NCI-H1694 (cell line): ENCODE results near the gene SH2D7.

ENCODE experiments used
- DNase-seq: peaks from one replicate; lab custom pipeline; 2025; lab: John Stamatoyannopoulos, UW

Gene SH2D7

DNA sequence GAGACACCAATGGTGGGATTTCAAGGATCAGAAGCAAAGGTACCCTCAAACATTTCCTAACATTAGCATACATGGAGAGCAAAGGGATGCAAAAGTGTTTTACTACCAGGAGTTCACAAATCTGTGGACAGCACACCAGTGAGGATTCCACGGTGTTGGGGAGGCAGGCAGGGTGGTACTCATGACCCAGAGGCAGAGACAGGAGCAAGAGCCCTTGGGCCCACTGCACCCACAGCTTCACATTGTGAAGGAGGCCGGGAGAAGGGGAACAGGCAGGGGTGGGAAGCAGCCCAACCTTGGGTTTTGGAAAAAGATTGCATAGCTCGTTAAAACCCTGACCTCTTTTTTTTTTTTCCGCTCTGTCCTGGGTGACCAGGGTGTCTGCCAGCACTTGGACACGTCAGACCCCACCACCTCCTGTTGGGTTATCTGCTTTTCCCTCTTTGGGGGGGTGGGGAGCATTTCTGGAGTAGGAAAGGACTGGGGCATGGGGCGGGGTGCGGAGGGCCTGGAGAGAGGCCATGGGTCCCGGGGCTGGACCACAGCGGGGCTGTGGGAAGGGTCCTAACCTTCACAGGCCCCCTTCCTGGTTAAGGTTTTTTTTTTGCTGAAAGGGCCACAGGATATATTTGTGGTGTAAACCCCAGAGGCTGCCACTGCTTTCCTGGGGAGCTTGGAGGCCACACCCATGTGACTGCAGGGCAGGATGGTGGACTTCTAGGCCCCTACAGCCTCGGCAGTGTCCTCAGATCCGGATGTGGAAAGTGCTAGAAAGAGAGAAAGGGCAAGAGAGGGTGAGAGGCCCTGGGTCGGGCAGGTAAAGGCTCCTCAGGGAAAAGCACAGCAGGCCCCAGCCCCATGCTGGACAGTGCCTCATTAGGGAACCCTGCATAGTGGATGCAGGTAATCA lies 12.5 kb downstream of the SH2D7 start:
- DNase-seq: no peak

DNA sequence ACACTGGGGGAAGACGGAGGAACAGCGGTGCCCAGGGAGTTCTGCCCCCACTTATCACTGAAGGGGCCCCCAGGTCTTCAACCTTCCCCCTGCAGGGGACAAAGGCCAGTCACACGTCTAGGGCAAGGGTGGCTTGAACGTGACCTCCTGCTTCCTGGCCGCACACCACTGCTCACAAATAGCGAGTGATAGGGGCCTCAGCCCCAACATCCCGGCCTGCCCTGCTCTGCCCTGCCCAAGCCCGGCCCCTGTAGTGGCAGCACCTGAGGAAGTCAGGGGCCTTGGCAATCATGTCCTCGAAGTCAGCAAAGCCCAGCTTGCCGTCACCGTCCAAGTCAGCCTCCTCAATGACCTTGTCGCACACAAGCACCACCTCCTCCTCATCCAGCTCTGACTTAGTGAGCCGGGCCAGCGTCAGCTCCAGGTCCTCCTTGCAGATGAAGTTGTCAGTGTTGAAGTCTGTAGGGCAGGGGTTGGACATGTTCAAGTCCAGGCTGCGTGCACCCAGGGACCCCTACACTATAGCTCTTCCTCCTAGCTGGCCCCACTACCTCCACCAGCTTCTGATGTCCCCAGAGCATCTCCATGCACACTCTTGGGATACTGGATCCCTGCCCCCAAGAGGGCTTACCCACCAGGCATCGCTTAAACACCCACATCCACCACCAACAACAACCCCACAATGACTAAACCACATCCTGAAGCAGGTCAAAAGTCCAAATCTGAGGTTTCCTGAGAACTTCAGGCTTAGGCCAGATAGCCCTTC lies 13.3 kb downstream of the SH2D7 start:
- DNase-seq: no peak

DNA sequence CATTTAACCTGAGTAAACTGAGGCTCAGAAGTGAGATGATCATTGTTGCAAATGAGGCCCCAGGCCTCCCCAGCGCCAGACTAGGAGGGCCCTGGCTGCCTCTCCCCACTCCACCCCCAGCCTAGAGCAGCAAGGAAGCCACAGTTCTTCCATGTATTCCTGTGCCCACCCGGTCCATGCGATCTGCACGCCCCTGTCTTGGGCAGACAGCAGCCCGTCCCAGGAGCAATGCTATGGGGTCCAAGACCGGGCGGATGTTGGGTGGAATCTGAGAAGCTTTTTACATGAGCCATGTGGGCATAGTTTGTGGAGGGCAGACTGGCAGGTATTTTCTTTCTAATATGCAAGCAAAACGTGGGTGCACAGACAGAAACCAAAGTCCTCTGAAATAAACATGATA lies 15.1 kb downstream of the SH2D7 start:
- DNase-seq: no peak

DNA sequence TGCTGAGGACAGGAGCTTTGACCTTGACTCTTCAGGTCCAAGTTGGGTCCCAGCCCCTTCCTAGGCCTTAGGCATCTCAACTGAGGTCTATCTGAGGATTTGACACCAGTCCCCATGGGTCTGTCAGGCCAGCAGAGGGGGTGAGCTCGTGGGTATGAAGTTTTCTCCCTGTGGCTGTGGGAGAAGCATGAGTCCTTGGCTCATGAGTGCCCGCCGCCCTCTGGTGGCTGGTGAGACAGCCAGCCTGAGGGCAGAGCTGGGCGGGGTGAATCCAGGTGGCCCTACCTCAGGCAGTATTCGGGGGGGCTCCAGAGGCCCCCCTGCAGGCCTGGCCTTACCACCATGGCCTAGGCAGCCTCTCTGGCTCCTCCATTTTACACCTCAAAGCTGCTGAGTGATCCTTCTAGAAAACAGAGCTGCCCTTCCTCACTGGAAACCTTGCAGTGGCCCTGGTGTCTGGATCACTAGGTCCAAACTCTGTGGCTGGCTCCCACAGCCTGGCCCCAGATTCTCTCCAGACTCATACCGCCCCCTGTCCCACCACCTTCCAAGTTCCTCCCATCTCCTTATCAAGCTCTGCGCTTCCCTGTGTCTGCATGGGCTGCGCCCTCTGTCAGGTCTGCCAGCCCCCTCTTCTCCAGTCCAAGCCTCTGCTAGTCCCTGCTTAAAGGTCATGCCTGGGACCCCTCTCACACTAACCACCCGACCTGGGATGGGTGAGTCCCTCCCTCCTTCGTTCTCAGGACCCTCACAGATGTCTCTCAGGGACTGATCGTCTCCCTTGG lies 16.1 kb downstream of the SH2D7 start:
- DNase-seq: peak; percentile 34

DNA sequence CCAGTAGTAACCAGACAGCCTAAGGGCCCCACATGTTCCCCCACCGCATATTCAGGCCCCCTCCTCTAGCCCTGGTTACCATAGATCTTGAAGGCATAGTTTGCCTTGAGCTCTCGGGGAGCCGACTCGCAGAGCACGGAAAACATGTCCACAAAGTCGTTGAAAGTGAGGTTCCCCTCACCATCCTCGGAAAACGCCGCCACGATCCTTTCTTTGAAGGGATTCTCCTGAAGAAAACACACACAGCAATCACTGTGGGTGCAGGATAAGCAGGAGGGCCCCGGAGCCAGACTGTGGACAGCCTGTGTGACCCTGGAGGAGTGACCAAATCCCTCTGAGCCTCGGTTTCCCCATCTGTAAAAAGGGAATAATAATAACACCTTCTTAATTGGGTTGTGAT lies 16.8 kb downstream of the SH2D7 start:
- DNase-seq: no peak

DNA sequence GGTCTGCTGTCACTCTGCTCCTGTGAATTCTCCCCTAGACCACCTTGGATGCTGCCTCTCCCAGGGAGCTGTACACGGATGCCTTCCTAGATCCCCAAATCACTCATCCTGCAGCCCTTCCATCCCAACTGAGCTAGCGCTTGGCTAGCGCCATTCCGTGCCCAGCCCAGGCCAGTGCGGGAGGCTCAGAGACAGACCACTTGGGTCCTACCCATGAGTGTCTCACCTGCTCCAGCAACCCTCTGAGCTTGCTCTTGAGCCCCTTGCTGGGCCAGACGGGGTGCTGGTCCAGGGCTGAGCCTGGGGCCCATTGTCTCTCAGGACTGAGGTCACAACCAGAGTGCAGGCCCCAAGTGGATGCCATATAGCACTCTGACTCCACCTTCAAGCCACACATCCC lies 17.7 kb downstream of the SH2D7 start:
- DNase-seq: no peak

DNA sequence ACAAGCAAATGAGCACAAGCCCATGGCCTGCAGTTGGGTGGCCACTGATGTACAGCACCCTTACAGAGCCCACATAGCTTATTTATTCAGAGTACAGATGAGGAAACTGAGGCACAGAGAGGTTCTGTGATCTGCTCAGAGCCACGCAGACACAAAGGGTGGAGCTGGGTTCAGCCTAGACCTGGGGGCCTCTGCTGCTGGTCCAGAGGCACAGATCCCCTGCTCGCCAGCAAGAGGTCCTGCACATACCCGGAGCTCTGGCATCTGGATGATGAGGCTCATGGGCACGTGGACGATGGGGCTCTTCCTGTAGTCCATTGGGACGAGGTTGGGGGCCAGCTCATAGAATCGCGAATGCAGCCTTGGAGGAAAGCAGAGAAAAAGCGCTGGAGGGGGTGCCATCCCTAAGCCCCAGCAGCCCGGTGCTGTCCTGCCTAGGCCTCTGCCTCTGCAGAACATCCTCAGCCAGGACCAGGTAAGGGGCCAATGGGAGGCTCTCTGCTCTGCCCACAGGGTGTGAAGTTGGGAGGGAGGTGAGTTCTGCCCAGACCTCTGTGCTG lies 18.6 kb downstream of the SH2D7 start:
- no peak for DNase-seq

DNA sequence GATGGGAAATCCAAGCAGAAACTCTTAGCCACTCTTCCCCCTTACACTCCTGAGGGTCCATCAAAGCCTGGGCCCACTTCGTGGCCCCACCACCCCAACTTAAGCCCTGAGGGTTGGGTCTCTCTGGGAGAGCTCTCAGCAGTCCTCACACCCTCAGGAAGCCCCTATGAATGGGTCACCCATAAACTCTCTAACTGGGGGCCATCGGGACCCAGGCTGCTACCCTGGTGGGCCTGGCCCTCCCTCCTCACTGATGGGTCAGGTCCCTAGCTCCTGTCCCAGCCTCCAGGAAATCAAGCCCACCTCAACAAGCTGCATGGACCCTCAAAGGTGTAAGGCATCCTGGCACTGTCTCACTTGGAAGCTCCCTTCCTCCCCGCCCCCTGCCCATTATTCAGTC lies 19.4 kb downstream of the SH2D7 start:
- DNase-seq: no peak

DNA sequence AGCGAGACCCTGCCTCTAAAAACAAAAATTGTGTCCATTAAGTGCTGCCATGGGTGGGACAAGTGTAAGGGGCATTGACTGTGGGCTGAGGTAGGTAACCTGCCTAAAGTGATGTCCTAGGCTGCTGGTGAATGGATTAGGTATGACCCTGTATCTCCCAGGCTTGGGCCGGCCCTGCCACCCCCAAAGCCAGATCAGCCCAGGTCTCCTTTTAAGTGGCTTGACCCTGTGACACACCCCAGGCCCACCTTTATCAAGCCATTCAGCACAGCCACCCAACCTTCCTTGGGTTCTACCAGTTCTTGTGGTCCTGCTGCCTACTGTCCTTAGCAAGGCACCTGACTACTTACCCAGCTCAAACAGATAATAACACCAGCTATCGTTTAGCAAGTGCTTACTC lies 20.2 kb downstream of the SH2D7 start:
- DNase-seq: no peak

DNA sequence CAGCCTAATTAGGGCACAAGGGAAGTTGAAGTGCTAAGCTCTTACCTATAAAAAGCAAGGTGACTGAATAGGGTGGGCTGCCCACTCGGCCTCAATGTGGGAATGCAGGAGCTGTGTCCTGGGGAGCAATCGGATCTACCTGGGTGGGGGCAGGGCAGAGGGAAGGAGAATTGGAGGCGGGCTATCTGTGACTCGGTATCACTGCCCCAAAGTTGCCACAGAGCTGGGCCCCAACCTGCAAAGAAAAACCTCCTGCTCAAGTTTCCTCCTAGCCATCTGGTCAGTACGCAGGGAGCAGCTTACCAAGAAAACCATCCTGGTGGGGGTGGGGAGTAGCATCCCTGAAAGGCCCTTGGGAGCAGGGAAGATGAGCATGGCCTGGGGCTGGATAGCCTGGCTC lies 28.2 kb downstream of the SH2D7 start:
- no peak for DNase-seq

DNA sequence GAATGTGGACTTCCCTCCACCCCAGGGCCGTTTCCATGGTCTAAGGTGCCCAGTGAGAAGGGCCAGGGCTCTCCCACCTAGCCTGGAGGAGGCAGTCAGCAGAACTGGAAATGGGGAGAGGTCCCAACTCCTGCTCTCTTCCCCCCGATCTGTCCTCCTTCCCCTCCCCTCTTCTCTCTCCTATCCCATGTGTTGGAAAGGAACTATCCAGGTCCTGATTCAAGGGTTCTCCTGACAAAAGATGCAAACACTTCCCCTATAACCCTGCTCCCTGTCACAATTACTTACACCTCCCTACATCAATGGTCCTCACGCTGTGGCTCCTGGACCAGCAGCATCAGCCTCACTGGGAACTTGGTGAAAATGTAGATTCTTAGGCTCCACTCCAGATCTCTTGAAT lies 32.9 kb downstream of the SH2D7 start:
- DNase-seq: no peak

DNA sequence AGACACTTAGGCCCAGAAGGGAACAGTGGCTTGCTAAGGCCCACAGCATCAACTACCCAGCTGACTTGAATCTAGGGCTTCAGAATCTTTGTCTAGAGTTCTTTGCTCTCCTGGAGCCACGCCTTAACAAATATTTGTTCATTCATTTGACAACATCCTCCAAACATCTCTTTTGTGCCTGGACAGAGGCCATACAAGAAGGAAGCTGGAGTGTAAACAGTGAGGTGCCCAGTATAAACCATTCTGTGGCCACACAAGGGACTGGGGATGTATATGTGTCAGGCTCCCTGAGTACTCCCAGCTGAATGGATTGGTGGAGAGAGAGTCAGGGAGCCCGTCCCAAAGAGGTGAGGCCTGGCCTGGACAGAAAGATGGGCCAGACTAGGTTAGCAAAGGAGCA lies 35.5 kb downstream of the SH2D7 start:
- DNase-seq: no peak

DNA sequence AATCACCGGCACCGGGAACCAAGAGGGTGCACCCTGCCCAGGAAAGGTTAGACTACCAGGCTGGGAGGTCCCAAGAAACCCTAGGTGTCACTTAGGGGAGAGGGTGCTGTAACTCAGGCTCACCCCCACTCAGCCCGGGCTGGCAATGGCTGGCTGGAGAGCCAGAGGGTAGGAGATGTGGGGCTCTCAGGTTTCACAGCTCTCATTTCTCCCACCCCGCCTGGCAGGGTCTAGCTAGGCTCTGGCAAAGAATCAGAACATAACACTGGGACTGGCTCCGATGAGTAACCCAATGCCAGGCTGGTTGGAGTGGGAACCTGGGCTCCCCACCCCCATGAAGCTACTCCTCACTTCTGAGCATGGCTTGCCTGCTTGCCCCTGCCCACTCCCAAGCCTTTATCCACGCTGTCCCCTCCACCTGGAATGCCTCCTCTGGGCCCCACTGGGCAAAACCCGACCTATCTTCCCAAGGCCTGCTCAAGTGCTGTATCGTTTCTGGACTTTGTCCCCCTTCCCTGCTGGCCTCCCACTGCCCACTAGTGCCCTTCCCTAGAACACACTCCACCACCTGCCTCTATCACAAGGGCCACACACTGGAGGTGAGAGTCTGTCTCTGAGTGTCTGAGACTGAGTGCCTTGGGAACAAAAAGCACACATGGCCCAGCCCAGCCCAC lies 36.9 kb downstream of the SH2D7 start:
- no peak for DNase-seq

DNA sequence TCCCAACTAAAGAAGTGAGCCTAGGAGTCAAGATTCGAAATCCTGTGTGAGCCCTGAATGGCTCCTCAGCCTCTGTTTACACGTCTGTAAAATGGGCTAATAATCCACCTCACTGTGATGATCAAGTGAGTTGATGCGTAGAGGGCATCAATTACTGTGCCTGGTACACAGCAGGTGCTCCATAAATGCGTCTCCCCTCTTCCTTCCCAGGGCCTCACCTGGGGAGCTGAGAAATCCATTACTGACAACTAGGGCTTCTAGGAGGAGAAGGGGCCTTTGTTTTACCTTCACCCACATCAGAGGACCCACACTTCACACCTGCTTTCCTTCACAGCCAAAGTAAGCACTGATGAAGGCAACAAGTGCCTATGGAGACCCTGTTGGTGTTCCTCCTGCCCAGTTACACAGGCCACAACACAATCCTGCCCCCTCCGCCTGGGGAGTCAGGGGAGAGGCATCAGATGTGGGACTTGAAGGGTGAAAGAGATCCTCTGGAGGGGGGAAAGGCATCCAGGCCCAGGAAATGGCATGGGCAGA lies 37.5 kb downstream of the SH2D7 start:
- no peak for DNase-seq

DNA sequence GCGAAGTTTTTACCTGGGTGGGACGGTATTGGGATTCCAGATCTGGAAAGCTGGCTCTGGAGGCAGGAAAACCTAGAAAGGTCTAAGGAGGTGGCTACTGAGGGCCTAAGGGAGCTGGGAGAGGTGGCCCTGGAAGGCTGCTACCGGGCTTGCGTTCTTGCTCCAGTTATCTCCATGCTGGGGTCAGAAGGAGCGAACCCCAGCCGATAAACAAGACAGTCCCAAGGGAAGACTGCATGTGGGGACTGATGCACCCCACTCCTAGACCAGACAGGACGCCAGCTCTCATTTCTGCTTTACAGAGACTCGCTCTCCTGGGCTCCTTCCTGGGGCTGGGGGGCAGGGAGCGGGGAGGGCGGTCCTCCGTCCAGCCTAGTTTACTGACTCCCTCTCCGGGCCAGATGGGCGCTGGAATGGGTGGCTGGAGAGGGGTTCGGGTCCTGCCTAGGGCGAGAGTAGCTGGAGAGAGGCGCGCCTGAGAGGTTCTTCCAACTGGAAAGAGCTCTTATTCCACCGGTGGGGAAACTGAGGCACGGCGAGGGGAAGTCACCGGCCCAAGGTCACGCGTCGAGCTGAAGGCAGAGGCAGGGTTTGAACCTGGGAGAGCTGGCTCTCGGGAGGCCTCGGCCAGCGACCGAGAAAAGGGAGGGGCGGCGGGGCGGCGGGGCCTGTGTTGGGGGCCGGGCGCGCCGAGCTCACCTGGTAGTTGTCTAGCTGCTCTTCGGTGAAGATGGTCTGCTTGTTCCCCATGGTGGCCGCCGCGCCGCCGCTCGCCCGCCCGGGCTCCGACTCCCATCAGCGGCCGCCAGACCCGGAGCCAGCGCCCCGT lies 38.3 kb downstream of the SH2D7 start:
- DNase-seq: no peak

DNA sequence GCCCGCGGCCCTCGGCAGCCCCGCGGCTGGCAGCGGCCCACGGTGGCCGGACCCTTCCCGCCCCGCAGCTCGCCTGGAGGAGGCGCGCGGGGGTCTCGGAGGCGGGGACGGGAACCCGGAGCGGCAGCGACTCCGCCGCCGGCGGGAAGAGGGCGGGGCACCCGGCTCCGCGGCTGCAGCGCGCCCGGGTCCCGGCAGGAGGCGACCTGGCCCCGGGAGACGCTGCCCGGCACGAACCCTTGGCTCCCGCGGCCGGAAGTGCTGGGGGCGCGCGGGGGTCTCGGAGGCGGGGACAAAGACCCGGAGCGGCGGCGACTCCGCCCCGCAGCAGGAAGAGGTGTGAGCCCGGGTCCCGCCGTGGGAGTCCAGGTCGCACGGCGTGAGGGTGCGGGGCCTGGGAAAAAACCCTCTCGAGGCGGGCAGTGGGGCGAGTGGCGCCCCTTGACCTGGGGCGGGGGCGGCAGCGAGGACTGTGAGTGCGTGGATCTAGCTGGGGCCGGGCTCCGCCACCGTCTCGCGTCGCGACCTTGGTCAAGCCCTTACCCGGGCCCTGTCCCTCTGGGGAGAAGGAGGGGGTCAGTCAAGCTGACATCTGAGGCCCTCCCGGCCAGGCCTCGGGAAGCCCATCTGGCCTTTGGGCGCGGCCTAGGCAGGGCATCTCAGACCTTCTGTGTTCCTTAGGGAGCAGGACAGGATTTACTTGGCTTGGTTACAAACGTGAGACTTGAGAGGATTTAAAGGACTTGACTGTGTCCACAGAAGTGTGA lies 39.1 kb downstream of the SH2D7 start, which contains the start of gene CIB2:
TSS of gene CIB2 (minus strand) at position 151 of the 767 bp plus-strand sequence. CDS start 230 bp downstream, outside the sequence.
- DNase-seq: peak; percentile 19

DNA sequence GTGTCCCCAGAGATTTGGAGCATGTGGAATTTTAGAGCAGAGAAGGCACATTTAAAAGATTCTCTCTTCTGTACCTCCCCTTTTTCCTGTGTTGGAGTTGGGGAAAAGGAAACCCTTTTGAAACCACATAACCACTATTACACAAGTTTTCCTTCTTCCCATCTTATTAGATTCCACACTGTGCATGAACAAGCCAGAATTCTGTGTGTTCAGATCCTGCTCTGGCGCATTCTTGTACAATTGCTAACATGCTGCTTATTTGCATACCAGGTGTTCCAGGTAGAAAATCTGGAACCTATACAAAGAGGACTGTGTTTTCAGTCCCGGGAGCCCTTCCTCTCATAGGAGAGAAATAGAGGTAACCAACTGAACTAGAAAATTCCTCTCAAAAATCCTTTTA lies 41.4 kb downstream of the SH2D7 start:
- no peak for DNase-seq

DNA sequence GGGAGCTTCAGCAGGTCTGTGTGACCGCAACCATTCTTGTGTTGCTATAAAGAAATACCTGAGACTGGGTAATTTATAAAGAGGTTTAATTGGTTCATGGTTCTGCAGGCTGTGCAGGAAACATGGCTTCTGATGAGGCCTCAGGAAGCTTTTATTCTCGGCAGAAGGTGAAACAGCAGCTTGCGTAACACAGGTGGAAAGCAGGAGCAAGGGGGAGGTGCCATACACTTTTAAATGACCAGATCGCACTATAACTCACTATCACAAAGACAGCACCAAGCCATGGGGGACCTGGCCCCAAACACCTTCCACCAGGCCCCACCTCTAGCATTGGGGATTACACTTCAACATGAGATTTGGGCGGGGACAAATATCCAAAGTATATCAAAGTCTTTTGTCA lies 47.2 kb downstream of the SH2D7 start:
- no peak for DNase-seq

DNA sequence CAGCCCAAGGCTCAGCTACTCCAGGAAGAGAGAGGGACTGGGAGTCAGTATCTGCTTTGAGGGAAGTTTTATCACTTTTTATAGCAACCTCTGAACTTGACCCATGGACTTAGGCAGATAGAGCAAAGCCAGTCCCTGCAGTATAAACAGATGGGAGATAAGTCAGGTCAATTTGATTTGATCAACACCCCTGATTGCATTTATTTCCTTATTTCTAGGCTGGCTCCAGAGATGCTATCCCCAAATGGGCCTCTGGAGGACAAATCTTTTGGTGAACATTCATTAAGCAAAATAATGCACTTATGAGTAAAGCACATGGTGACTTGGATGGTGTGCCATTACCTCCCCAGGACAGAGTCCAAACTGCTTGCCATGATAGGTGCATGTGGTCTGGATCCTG lies 47.9 kb downstream of the SH2D7 start:
- no peak for DNase-seq

DNA sequence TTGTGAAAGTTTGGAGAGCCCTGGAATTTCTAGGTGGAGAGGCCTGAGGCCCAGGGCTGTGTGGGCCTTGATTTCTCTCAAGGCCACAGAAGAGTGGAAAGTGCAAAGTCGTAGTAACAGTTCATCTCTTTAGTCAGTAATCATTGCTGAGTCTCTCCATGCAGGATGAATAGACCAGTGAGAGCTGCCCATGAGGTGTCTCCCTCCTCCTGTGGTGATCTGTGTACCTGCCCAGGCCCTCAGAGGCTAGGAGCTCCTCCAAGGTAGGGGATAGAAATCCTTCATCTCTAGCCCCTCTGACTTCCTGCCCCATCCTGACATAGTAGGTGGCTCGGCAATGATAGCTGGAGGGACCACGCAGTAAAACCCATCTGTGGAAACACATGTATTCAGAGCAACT lies 50.0 kb downstream of the SH2D7 start:
- no peak for DNase-seq
